Rectal smooth muscle tissue (tissue), 1 donor: ENCODE data around the gene BRAT1.

Experiments
- H3K27ac ChIP-seq: one replicate; pipeline ENCODE4 v1.7.0; 2013; ENCODE audit warnings: low read depth, low read length, inconsistent platforms
- H3K27me3 ChIP-seq: one replicate; pipeline ENCODE4 v1.7.0; 2013; ENCODE audit warnings: low read length; ENCODE audit not compliant: control insufficient read depth, insufficient read depth
- H3K36me3 ChIP-seq: one replicate; pipeline ENCODE4 v1.7.0; 2013; ENCODE audit warnings: low read length; ENCODE audit not compliant: control insufficient read depth, insufficient read depth
- H3K4me1 ChIP-seq: one replicate; pipeline ENCODE4 v1.7.0; 2013; ENCODE audit warnings: low read length; ENCODE audit not compliant: control insufficient read depth, insufficient read depth
- H3K4me3 ChIP-seq: one replicate; pipeline ENCODE4 v1.7.0; 2013; ENCODE audit warnings: low read length
- H3K9ac ChIP-seq: one replicate; pipeline ENCODE4 v1.7.0; 2013; ENCODE audit warnings: low read length

The BRAT1 gene

DNA sequence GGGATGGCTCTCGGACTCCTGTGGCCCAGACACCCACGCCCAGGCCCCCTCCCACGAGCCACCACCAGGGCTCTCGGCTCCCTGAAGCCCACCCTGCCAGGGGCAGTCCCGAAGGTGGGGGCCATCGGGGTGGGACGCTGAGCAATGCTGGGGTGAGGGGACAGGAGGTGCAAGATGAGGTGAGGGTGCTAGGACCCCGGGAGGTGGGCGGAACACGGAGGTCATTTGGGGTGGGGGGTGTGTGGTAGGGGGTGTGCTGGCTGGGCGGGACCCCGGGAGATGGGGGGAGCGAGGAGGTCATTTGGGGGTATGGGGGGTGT, 52.7 kb downstream of the BRAT1 start:
- Histone ChIP-seq H3K27ac (no peak overlapping the region), H3K4me3 (no peak overlapping the region), H3K9ac (no peak overlapping the region), H3K36me3 (no peaks in the 10 kb centered on the region), H3K4me1 (no peaks in the 10 kb centered on the region), H3K27me3 (no peaks in the 10 kb centered on the region)

DNA sequence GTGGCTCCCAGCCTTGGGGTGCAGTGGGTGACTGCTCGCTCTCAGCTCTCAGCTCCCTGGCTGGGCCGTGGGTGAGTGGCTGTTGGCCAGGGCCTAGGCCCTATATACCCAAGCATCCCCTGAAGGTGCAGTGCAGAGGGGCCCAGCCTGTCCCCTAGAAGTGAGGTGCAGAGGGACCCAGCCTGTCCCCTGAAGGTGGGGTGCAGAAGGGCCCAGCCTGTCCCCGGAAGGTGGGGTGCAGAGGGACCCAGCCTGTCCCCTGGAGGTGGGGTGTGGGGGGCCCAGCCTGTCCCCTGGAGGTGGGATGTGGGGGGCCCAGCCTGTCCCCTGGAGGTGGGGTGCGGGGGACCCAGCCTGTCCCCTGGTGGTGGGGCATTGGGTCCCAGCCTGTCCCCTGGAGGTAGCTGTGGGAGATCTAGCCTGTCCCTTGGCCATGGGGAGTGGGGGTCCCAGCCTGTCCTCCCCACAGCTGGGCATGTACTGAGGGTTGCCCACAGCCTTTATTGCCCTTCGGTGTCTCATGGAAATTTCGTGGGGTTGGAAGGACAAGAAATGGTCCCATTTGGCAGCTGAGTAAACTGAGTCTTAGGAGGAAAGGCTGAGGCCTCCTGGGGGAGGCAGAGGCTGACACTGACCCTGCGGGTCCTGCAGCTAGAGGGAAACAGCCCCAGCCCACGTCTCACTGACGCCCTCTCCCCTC, 53.2 kb downstream of the BRAT1 start:
- Histone ChIP-seq H3K9ac (no peak overlapping the region), H3K36me3 (no peaks in the 10 kb centered on the region), H3K4me1 (no peaks in the 10 kb centered on the region), H3K4me3 (no peak overlapping the region), H3K27me3 (peaks cover 4% of the 10 kb centered on the region), H3K27ac (no peak overlapping the region)

DNA sequence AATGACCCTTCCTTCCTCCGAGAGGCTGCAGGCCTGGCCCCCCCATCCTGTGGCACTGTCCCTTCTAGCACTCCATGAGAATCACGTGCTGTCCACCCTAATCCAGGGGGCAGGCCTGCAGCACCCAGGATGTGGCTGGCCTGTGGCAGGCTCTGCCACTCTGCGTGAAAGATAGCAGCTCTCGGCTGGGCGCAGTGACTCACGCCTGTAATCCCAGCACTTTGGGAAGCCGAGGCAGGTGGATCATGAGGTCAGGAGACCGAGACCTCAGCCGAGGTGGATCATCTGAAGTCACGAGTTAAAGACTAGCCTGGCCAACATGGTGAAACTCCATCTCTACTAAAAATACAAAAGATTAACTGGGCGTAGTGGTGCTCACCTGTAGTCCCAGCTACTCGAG, 54.6 kb downstream of the BRAT1 start:
- no peak overlapping the region for H3K9ac ChIP-seq
- peaks cover 6% of the 10 kb centered on the region for H3K27me3 ChIP-seq
- no peak overlapping the region for H3K27ac ChIP-seq

DNA sequence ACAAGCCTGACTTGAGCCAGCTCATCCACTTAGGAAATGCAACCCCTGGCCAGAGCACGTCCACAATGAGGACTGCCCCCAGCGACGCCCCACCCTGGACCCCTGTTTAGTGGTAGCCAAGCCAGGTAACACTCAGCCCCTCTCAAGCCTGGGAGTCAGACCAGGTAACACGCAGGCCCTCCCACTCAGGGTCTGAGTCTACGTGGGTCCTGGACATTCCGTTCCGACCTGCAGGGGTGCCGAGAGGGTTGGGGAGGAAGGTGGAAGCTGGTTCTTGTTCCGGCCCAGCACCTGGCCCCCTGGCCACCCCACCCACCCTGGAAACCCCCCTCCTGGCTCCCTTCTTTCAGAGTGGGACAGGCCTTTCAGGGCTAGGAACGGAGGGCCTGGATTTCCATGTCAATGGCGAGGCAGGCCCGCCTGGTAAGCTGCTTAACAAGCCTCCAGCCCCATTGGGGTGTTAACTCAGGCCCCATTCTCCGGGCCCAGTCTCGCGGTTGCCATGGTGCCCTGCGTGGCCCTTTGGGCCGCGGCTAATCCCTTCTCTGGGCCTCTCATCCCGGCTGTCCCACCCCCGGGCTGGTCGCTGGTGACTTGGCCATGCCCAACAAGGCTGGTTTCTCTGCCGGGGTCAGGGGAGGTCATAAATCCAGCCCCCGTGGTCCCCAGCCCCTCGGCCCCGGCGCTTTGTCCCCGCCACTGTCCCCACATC, 55.4 kb downstream of the BRAT1 start:
- no peaks in the 10 kb centered on the region for H3K4me1 ChIP-seq
- H3K36me3 ChIP-seq: no peaks in the 10 kb centered on the region
- H3K9ac ChIP-seq: no peak overlapping the region
- H3K27ac ChIP-seq: no peak overlapping the region
- no peak overlapping the region for H3K4me3 ChIP-seq
- H3K27me3 ChIP-seq: peaks cover 6% of the 10 kb centered on the region

More for the DNA sequence above, 54.6 kb downstream of the BRAT1 start:
- Histone ChIP-seq H3K4me3 (no peak overlapping the region), H3K36me3 (no peaks in the 10 kb centered on the region), H3K4me1 (no peaks in the 10 kb centered on the region)

DNA sequence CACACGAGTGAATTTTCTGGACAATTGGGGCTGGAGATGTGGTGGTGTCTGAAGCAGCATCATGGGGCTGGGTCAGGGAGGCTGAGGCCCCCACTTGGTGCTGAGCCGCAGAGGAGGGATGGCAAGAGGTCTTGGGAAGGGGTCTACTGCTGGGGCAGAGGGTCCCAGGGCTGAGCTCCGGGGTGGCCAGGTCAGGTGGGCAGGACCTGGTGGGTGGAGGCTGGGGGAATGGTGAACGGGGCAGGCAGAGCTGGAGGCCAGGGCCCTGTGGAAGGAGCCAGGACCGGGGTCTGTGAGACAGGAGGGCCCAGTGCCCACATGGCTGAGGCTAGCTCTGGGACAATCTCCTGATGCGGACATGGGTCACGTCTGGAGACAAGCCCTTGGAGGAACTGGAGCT, 56.1 kb downstream of the BRAT1 start:
- peaks cover 6% of the 10 kb centered on the region for H3K27me3 ChIP-seq
- H3K4me3 ChIP-seq: no peak overlapping the region
- H3K27ac ChIP-seq: no peak overlapping the region
- no peak overlapping the region for H3K9ac ChIP-seq
- no peaks in the 10 kb centered on the region for H3K36me3 ChIP-seq
- H3K4me1 ChIP-seq: no peaks in the 10 kb centered on the region

DNA sequence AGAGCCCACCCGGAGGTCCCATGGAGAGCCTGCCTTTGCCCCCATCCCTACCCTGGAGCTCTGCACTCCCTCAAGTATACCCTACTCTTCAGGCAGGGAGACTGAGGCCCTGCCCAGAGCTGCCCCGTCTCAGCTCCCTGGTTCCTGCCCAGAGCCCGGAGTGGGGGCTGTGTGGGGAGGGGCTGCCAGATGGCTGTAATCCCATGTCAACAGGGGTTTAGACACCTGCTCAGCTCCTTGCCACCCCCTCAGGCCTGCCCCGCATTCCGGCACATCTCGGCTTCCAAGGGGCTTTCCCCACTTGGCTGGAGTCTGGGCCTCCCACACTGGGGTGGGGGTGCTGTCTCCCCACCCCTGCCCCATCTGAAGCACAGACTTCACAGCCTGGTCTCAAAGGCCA, 56.6 kb downstream of the BRAT1 start:
- Histone ChIP-seq H3K4me1 (no peaks in the 10 kb centered on the region), H3K4me3 (no peak overlapping the region), H3K27ac (no peak overlapping the region), H3K9ac (no peak overlapping the region), H3K36me3 (no peaks in the 10 kb centered on the region), H3K27me3 (peaks cover 6% of the 10 kb centered on the region)

DNA sequence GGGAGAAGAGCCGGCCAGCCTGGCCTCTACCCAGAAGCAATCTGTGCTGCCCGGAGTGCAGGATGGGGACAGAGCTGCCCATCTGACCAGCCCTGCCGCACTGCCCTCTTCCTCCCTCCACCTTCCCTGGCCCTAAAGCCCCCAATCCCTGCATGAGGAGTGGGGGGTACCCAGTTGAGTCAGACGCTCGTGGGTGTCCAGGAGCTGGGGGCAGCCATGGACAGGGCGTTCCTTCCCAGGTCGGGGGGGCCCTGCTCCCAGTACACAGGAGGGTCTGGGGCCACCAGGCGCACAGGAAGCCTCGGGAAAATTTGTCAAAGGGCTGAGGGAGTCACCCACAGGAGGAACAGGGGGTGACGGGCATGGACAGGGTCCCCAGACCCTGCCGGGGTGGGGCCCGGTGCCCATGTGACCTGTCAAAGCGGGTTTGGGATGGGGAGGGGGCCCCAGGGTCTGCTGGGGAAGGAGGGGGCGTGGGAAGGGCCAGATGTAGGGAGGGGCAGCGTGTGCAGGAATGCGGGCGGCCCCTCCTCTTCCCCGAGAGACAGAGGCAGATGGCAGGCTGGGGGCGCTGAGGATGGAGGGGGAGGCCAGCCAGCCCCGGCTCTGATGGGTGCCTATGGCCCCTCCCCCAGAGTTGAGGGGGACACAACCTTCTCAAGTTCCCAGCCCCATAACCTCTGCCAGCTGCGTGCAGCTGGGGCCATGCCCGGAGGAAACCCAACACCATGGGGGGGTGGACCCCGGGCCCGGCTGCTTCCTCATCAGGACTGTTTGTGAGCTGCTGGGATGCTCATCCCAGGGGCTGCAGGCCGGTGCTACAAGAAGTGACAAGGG, 57.6 kb downstream of the BRAT1 start:
- peaks cover 9% of the 10 kb centered on the region for H3K27me3 ChIP-seq

DNA sequence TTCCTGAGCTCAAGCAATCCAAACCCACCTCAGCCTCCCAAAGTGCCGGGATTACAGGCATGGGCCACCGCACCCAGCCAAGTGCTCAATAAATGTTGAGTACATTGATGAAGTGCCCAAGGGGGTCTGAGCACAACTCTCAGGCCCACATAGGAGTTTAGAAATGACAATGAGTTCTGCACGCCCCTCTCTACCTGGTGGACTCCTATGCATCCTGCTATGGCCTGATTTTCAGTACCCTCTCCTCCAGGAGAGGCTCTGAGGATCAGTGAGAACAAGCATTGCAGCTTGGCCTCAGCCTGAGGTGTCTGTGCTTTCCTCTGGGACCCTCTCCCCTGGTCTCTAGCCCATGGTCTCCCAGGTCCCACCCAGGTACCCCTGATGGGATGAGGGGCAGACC, 58.3 kb downstream of the BRAT1 start:
- no peak overlapping the region for H3K27ac ChIP-seq
- H3K9ac ChIP-seq: no peak overlapping the region
- no peaks in the 10 kb centered on the region for H3K4me1 ChIP-seq
- H3K4me3 ChIP-seq: no peak overlapping the region
- no peaks in the 10 kb centered on the region for H3K36me3 ChIP-seq
- peaks cover 9% of the 10 kb centered on the region for H3K27me3 ChIP-seq

More for the DNA sequence above, 57.6 kb downstream of the BRAT1 start:
- Histone ChIP-seq H3K4me1 (no peaks in the 10 kb centered on the region), H3K4me3 (no peak overlapping the region), H3K36me3 (no peaks in the 10 kb centered on the region), H3K9ac (no peak overlapping the region), H3K27ac (no peak overlapping the region)

DNA sequence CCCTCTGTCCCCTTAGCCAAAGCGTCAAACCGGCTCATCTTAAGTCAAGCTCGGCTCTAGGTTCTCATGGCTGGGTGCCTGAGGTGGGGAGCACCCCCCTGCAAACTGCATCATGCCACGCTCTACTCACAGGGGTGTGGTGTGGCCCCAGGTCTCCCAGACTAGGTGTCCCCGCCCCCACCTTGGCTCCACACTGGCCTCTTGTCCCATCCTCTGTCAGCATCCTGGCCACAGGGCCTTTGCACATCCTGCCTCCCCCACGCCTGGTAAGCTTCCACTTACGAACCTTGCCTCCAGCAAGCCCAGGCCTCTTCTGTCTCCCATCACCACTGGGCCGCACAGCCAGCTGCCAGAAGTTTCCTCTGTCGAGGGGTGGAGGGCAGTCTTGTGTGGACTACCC, 58.9 kb downstream of the BRAT1 start:
- H3K27ac ChIP-seq: no peak overlapping the region
- H3K27me3 ChIP-seq: peaks cover 9% of the 10 kb centered on the region
- H3K9ac ChIP-seq: no peak overlapping the region
- no peak overlapping the region for H3K4me3 ChIP-seq
- H3K36me3 ChIP-seq: no peaks in the 10 kb centered on the region
- no peaks in the 10 kb centered on the region for H3K4me1 ChIP-seq

DNA sequence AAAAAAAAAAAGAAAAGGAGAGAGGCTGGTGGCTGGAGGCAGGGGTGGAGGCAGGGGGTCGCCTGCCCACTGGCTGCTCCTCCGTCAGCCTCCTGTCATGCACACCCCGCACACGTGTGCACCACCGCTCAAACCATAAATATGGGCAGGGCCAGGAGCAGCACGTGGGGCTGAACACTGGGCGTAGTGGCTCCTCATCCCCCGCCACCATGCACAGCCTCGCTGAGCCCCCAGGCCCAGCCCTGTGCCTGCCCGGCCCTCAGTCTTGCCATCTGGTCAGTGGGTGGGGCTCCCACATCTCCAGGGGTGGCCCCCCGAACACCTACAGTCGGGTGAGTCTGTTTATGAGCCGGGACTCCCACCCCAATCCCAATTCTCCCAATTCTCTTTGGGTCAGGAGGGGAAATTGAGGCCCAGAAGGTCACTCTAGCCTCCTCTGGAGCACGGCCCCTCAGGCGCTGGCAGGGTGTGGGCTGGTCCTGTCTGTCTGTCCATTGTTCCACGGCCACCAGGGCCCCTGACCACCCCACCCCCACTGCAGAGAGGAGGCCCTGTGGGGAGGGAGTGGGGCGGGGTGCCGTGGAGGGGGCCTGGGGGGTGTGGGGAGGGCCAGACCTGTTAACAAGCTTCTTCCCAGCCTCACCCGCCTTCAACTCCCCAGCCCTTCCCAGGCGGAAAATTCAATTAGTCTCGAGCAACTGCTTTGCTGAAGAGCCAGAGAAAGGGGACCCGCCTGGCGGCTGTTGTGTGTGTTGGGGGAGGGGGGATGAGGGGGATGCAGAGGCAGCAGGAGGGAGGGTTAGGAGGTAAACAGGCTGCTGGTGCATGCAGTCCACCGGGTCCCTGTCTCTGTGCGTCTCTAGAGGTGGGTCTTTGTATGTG, 59.7 kb downstream of the BRAT1 start:
- H3K4me1 ChIP-seq: no peaks in the 10 kb centered on the region
- H3K4me3 ChIP-seq: no peak overlapping the region
- no peaks in the 10 kb centered on the region for H3K36me3 ChIP-seq
- H3K27ac ChIP-seq: no peak overlapping the region
- H3K9ac ChIP-seq: no peak overlapping the region
- peaks cover 9% of the 10 kb centered on the region for H3K27me3 ChIP-seq

DNA sequence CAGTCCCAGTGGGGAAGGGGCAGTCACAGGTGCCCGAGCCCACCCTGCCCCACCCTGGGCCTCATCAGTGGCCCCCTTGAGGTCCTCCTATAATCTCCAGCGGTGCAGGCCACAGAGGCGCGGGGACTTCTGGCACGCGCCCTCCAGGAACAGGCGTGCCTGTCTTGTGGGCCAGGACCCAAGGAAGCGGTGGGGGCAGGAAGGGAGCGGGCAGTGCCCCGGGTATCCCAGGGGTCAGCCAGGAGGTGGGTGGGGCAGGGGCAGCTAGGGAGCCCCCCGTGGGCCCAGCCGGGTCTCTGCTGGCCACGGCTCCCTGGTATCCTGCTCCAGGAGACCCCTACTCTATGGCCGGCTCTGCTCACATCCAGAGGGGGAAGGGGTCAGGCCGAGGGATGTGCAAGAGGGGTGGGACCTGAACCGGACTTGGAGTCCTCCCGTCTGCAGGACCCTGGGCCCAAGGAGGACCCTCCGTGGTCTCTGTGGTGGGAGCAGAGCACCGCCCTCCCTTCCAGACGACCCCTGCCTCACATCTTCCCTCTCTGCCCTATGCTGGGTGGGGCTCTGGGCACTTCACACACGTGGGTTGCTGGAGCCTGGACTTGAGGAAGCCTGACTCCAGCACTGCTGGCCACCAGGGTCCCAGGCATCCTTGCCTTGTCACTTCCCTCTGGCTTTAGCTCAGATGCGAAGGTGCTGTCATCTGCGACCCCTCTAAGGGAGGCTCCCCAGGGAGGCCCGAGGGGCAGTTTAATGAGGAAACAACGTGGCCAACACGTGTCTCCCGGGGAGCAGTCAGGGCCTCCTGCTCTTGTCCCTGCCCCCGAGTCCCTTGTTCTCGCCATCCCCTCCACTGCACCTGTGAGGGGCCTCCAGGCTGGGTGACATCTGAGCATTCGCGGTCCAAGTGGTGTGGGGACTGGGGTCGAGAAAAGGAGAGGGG, 60.9 kb downstream of the BRAT1 start:
- Histone ChIP-seq H3K4me1 (no peaks in the 10 kb centered on the region), H3K27me3 (peaks cover 9% of the 10 kb centered on the region), H3K4me3 (no peak overlapping the region), H3K27ac (no peak overlapping the region), H3K9ac (no peak overlapping the region), H3K36me3 (no peaks in the 10 kb centered on the region)
